ENCODE data around the gene ADRA2B.

ADRA2B gene

DNA sequence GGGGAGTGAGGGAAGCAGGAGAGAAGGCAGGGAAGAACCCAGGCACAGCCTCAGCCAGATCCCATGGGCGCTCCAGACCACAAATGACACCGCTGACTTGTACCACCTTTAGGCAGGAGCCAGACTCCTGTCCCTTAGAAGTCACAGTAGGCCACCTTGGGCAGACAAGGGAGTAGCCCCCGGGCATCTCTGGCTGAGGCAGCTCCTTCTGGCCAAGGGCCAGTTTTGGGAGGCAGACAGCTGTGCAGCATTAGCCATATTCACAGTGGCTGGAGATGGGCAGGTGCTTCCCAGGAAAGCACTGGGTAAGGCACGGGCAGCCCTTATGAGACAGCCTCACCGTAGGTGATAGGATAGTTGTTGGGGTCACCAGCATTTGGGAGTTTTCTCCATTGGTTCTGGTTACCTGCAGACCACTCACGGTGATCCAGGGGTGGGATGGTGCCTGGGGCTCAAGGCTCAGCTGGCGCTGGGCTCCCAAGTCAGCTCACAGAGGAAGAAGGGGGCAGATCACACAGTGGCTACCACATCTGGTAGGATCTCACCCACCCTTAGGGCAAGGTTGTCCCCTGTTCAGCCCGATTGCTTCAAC is 19.9 kb upstream of the ADRA2B start:
- DNase-seq: no peak

- DNase-seq: no peak
Observed at GRCh38 chr2:96135621-96136020, 19.2 kb upstream of the ADRA2B start.

DNA sequence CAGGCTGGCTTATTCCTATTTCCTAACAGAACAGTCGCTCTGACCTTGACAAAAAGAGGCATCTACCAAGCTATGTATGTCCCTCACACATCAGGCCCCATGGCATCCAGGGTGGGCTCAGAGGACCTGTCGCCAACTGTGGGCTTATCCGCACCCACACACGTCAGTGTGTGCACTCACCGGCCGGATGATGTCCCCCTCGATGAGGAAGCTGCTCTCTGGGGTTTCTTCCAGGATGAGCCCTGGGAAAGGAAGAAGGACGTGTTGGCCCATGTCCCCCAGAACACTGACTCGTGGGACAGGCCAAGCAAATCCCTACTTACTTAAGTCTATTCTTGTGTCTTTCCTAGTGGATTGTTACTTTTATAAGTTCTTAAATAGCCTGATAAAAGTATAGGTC is 18.8 kb upstream of the ADRA2B start:
- no peak for DNase-seq

DNA sequence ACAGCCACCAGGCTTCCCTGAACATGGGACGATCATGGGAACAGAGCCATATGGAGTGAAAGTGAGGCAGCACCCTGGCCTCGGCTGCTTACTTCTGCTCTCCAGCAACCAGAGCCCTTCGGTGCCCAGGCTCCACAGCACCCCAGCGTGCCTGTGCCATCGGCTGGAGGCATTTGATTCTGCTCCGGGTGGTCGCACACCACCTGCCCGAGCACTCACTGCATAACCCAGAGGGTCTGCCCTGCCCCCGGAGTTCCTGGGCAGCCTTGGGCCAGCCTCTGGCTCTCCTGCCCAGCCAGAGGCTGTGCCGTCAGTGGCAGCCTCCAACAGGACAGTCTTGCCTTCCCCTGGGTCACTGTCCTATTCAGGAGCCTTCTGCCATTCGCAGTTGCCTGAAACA is 18.1 kb upstream of the ADRA2B start:
- DNase-seq: no peak

DNA sequence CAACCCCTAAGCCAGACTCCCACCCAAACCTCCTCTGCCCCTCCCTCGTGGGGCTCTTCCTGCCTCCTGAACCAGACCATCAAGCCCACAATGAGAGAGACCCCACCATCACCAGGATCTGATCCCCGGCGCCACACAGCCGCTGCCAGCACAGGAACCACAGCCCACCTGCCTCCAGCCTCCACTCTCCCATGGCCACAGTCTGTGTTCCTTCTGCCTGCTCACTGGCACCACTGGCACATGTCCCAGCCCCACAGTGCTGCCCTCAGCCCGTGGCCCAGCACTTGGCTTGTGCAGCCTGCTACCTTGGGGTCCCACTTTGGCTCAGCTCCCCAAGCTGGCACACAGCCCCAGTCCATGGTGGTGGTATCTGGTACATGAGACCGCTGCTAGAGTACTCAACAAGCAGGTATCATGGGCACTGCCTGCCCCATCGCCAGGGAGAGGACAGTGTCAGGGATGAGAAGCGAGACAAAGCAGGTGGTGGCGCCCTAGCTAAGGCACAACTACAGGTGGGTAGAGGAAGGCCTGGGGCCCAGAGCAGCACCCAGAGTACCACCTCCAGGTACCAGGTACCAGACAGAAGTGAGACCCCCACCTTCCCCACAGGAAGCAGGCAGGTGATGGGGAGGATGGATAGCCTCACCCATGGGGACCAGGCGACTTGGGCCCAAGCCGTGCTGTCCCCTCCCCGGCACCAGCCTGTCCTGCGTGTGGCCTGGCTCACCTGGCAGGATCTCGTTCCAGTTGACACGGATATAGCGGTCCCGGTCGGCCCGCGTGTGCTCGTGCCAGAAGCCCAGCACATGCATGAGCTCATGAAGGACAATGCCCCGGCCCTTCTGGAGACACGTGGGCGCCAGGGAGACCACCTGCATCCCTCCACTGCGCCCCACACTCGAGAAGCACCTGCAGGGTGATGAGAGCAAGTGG is 15.7 kb upstream of the ADRA2B start:
- DNase-seq: no peak

DNA sequence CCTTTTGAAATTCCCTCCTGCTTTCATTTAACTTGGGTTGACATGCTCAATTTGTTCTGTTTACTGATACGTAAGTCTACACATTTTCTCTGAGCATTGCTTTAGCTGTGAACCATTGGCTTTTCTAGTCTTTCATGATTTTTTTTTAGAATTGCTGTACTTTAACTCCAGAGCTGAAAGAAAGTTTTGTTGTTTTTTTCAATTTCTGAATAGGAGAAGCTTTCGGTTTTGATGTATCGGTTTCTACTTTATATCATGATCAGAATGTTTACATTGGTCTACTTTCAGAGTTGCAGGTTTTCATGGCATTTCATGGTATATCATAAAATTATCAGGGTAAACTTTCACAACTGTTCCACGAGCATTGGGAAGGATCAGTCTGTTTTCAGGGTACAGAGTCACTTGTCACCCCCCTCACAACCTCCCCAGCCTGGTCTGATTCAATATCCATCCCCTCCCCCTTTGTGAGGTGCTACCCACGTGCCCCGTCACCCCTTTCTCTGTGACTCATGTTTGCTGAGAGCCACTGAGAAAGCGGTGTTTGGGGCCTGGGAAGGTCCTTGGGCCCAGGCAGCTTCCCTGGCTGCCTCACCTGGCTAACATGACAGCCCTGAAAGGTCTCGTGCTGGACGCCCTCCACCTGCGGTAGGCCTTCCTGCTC is 14.9 kb upstream of the ADRA2B start:
- DNase-seq: no peak

- no peak for DNase-seq
Observed at GRCh38 chr2:96130483-96130882, 14.1 kb upstream of the ADRA2B start.

DNA sequence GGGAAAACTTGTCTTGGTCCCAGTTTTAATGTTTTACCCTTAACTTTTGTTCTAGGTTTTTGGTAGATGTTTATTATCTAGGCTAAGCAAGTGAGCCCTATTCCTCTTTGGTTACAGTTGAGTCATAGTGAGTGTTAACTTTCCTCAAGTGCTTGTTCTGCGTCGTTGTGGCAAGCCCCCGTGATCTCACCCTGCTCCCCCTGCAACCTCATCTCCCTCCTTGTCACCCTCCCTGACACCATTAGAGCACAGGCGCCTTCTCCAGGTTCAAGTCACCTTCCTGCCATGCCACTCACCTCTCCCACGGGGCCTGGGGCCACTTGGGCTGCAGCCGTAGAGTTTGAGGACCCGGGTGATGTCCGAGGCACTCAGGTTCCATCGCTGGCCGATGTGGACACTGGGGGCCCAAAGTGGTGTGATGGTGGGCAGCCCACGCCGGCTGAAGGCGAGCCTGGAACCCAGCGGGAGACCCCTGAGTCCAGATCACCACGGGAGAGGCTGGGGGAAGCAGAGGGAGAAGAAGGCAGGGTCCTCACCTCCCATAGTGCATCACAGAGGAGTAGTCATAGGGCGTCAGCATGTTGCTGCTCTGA is 13.3 kb upstream of the ADRA2B start:
- no peak for DNase-seq

DNA sequence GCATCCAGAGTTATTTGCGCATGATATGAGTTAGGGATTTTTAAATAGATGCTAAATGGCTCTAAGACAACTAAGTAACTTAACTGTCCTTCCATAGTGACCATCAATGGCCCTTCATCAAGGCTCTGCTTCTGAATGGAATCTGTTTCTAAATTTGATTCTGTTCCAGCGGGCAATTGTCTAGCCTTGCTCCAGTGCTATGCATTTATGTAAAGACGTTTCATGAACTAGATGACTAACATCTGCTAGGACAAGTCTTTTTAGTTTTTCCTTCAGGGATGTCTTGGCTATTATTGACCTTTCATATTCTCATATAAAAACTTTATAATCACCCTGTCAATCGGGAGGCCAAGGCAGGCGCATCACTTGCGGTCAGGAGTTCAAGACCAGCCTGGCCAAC is 12.1 kb upstream of the ADRA2B start:
- DNase-seq: no peak

DNA sequence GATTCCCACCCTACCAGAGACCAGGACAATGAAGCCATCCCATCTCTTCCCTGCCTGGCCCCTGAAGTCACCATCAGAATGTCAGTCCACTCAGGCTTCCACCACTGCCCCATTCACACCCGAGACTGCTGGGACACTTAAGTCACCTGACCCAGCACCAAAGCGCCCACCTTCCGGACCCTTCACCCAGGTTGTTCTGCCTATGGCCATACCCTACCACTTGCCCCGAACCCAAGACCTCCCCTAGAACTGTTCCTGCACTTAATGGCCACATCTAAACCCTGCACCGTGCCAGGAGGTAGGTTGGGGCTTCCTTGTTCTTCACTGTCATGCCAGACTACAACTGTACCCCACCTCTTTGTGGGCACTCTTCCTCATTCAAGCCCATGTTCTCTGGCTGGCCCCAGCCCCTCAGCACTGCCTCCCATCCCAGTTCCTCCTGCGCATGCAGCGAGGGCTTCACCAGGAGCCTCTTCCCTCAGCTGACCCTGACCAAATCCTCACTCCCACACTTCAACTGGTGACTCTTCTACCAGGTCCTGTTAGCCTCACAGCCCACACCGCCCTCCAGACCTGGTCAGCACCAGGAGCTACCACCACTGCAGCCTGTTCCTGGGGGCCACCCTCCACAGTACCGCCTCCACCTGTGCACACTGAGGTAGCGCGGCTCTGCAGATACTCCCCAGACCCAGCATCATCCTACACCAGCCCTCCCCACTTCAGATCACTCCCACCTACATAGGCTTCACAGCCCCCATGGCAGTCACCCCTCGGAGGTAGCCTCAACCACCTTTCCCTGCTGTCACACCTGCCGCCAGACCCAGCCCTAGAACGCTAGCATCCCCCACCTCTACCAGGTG is 8.3 kb upstream of the ADRA2B start:
- no peak for DNase-seq

GRCh38 chr2:96123936-96124335 is 7.6 kb upstream of the ADRA2B start:
- DNase-seq: no peak

- DNase-seq: no peak
Observed at GRCh38 chr2:96123290-96123689, 6.9 kb upstream of the ADRA2B start.

- no peak for DNase-seq
Observed at GRCh38 chr2:96122391-96122790, 6.0 kb upstream of the ADRA2B start.

- no peak for DNase-seq
Observed at GRCh38 chr2:96121414-96121813, 5.0 kb upstream of the ADRA2B start.

GRCh38 chr2:96120991-96121390 is 4.6 kb upstream of the ADRA2B start:
- no peak for DNase-seq

DNA sequence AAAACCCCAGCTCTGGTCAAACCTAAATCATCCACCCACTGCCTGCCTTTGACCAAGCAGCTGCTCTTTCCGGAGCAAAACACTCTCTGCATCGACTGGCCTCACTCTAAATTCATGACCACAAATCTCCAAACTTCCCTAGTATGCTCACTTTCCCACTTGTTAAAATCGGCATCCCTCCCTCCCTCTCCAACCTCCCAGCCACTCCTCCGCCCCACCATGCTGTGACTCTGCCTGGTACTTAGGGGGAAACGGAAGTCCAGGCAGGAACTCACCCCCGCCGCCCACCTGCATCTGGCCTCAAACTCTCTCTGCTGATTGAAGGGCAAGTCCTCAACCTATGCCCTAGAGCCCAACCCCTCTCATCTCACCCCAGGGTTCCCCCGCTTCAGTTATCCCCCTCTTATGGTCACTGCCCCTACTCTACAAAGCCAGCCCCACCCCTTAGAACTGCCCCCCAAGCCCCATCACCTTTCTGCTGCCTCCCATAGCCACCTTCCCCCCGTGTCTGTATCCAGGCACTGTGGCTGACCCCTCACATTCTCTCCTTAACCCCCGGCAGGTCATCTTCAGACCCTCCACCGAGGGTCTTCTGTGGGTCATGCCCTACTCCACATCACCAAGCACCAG is 3.8 kb upstream of the ADRA2B start:
- no peak for DNase-seq

DNA sequence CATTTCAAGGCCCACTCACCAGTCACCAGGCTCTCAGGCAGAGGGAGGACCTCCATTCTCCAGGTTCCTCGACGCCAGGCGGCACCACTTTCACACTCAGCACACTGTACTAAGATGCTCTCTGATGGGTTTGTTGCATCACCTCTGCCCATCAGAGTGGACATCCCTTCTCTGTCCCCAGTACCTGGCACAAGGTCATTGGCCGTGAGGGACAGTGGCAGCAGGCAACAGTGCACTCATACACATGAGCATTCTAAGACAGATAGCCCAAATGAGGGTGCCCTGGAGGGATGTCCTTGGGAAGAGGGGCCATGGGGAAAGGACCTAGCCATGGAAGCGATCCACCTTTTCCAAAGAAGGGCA is 3.0 kb upstream of the ADRA2B start:
- no peak for DNase-seq

DNA sequence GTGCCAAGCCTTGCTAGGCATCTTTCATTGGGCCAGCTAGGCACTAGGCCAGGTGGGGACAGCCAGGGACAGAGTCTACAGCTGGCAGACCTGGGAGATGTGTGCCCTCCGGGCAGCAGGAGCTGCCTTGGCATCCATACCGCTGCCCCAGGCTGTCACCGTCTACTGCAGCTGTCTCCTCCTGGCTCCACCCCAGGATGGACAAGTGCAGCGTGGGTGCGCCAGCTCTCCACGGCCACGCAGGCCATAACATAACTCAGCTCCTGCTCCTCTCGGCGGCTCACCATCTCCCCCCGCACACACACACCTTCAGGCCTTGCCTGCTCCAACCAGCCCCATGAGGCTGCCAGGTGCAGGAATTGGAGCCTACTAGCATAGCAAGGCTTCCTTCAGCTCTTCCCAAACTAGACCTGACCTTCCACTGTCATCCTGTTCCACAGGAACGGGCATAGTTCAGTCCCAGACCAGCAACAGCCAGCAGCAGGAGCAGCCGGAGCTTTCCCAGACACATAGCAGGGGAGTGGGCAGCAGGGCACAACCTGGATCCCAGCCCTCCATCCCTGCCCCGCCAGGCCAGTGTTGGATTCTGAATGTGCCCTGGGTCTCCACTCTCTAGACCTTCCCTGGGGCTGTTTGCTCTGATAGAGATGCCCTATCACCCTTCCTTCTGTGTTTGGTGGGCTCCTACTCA is 2.5 kb upstream of the ADRA2B start:
- peak in 1 of 2 experiments; percentile 34 for DNase-seq

- no peak for DNase-seq
Observed at GRCh38 chr2:96117701-96118588, 1.6 kb upstream of the ADRA2B start.

DNA sequence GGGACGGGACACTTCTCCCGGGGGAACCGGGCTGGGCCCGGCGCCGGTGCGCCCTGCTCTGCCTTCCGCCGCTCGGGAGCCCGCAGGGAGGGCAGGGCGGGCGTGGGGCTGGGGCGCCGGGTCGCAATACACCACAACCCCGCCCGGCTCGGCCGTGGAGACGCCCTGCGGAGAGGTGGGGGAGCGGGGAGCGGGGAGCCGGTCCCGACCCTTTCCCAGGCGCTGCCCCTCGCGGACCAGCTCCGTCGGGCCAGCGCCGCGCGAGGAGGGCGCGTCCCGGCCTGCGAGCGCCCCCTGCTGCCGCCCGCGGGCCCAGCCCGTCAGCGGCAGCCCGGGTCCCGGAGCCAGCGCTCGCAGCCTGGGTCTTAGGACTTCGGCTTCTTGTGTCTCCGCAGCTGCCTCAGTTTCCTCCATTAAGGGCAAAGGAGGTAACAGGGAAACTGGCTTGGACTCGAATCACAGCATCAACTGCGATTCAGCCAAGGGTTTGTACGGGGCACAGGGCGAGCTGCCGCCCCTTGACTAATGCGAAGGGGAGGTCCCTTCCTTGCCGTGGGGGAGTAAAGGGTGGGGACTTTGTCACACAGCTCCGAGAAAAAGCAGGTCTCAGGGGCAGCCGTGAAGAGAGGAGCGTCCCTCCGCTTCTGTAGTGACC is 635 bp upstream of the ADRA2B start:
- DNase-seq: peak; percentile 31 to 44
